HL-60 (cell line): Measurements from ENCODE around the gene C20orf204.

Source experiments
- DNase-seq, 2 experiments: peaks; one replicate each; pipeline ENCODE4 v3.0.0-alpha.2; 2010 to 2020; ENCODE audit warnings: low read depth in 1 of 2, low spot score in 1 of 2
- H3K27ac ChIP-seq: fragments of 250-450 bp; sonication (Bioruptor Pico); replicated peaks from 2 replicates; pipeline ENCODE4 v1.5.1; 2020; ENCODE audit warnings: mild to moderate bottlenecking, moderate library complexity
- H3K27me3 ChIP-seq: fragments of 250-450 bp; sonication (Bioruptor Pico); 2 replicates; pipeline ENCODE4 v1.5.1; 2021; ENCODE audit warnings: mild to moderate bottlenecking, moderate library complexity; ENCODE audit not compliant: insufficient read depth, poor library complexity, severe bottlenecking
- H3K4me3 ChIP-seq: replicated peaks from 2 replicates; pipeline ENCODE4 v1.5.1; 2011; ENCODE audit warnings: mild to moderate bottlenecking, control low read depth, low read length; ENCODE audit not compliant: insufficient read depth
- GABPA ChIP-seq: IDR thresholded peaks from 2 replicates; pipeline ENCODE4 v1.6.1; 2012; ENCODE audit warnings: low read depth
- POLR2AphosphoS5 ChIP-seq: IDR thresholded peaks from 2 replicates; pipeline ENCODE4 v1.6.1; 2012; ENCODE audit warnings: low read depth
- SPI1 ChIP-seq: IDR thresholded peaks from 2 replicates; pipeline ENCODE4 v1.6.1; 2012; ENCODE audit warnings: low read depth, mild to moderate bottlenecking, borderline replicate concordance
- TF ChIP-seq, protein P1 (sequence below): IDR thresholded peaks from one replicate; pipeline ENCODE4 v1.5.1; 2011; ENCODE audit warnings: low read length, control low read depth, inconsistent platforms; ENCODE audit not compliant: insufficient read depth
- TF ChIP-seq, protein P2 (sequence below): IDR thresholded peaks from 2 replicates; pipeline ENCODE4 v1.6.1; 2012; ENCODE audit warnings: low read depth; ENCODE audit not compliant: insufficient replicate concordance

C20orf204 gene

DNA sequence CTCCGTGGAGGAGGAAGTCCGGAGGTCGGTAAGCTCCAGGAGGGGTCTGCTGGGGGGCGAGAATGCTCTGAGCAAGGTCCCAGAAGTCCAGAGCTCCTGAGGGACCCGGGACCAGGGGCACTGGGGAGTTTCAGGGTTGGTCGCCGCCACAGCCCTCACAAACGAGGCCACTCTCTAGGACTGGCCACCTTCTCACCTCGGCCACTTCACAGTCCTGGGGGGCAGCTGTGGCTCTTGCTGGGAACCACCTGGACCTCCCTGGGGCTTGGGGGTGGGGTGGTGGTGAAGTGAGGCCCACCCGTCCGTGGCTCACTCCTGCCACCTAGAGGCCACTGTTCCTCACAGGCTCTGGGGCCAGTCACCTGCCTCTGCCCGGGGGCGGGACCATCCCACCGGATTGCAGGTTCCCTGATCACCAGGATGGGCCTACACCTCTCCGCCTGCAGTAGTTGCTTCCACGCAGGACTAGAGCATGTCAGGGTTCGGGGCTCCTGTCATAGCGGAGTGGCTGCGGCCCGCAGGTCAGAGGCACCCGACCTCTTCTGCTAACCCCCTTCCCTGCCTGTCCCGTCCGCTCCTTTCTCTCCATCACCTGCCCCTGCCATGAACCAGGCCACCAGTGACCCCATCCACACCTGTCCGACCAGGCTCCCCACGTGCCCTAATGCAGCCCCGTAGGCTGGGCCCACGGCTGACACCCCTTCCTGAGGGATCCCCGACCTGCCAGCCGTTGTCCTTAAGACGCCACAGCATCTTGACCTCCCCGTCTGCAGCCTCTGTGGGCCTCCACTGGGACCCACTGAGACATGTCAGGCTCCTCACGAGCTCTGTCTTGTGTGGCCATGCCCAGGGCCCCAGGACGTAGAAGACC is 21.9 kb downstream of the C20orf204 start:
- no peak overlapping the region for H3K4me3 ChIP-seq
- no peak overlapping the region for H3K27ac ChIP-seq
- no peaks in the 10 kb centered on the region for H3K27me3 ChIP-seq
- peak in 1 of 2 experiments; percentile 61 for DNase-seq
- TF ChIP-seq GABPA: no peak
- TF ChIP-seq, protein P1, sequence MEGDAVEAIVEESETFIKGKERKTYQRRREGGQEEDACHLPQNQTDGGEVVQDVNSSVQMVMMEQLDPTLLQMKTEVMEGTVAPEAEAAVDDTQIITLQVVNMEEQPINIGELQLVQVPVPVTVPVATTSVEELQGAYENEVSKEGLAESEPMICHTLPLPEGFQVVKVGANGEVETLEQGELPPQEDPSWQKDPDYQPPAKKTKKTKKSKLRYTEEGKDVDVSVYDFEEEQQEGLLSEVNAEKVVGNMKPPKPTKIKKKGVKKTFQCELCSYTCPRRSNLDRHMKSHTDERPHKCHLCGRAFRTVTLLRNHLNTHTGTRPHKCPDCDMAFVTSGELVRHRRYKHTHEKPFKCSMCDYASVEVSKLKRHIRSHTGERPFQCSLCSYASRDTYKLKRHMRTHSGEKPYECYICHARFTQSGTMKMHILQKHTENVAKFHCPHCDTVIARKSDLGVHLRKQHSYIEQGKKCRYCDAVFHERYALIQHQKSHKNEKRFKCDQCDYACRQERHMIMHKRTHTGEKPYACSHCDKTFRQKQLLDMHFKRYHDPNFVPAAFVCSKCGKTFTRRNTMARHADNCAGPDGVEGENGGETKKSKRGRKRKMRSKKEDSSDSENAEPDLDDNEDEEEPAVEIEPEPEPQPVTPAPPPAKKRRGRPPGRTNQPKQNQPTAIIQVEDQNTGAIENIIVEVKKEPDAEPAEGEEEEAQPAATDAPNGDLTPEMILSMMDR: peak; percentile 68

DNA sequence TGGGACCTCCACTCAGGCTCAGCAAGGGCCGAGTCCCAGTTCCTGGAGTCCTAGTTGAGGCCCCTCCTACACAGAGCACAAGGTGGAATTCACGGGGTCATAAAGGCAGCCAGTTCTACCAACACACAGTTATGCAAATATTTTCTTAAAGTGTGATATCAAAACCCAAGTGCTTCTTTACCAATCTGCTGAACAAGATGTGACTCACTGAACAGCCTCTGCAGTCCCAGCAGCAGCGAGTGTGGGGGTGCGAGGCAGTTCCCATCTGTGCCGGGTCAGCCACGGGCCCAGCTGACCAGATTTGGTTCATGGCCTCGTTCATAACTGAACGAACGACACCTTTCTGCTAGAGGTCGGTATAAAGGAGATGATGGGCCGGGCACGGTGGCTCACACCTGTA is 22.6 kb downstream of the C20orf204 start:
- H3K4me3 ChIP-seq: no peak overlapping the region
- TF ChIP-seq, protein P1: no peak
- TF ChIP-seq, protein P2, sequence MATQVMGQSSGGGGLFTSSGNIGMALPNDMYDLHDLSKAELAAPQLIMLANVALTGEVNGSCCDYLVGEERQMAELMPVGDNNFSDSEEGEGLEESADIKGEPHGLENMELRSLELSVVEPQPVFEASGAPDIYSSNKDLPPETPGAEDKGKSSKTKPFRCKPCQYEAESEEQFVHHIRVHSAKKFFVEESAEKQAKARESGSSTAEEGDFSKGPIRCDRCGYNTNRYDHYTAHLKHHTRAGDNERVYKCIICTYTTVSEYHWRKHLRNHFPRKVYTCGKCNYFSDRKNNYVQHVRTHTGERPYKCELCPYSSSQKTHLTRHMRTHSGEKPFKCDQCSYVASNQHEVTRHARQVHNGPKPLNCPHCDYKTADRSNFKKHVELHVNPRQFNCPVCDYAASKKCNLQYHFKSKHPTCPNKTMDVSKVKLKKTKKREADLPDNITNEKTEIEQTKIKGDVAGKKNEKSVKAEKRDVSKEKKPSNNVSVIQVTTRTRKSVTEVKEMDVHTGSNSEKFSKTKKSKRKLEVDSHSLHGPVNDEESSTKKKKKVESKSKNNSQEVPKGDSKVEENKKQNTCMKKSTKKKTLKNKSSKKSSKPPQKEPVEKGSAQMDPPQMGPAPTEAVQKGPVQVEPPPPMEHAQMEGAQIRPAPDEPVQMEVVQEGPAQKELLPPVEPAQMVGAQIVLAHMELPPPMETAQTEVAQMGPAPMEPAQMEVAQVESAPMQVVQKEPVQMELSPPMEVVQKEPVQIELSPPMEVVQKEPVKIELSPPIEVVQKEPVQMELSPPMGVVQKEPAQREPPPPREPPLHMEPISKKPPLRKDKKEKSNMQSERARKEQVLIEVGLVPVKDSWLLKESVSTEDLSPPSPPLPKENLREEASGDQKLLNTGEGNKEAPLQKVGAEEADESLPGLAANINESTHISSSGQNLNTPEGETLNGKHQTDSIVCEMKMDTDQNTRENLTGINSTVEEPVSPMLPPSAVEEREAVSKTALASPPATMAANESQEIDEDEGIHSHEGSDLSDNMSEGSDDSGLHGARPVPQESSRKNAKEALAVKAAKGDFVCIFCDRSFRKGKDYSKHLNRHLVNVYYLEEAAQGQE: no peak
- TF ChIP-seq POLR2AphosphoS5: no peak
- TF ChIP-seq GABPA: no peak
- no peak for TF ChIP-seq SPI1
- H3K27ac ChIP-seq: no peak overlapping the region
- H3K27me3 ChIP-seq: no peaks in the 10 kb centered on the region
- DNase-seq: no peak

DNA sequence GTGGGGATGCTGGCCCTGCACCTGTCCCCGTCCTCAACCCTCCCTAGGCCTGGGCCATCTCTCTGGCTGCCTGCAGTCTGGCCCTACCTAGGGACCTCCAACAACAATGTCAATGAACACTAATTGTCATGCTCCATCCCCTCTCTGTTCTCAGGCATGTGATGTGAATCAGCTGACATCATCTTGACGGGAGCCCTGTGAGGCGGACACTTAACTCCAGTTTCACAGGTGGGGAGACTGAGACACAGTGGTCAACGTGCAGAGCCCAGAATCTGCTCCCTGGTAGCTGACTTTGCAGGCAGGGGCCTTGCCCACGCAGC is 26.3 kb downstream of the C20orf204 start:
- DNase-seq: no peak
- H3K27me3 ChIP-seq: no peaks in the 10 kb centered on the region
- H3K4me3 ChIP-seq: no peak overlapping the region
- no peak overlapping the region for H3K27ac ChIP-seq
- TF ChIP-seq, protein P1: no peak
- TF ChIP-seq POLR2AphosphoS5 (no peak), GABPA (no peak), SPI1 (no peak)
- TF ChIP-seq, protein P2: no peak
